RPMI8226 (cell line): Measurements from ENCODE around the gene SRRM4.
"Not testable (repeated sequence)": the region's sequence is repeated elsewhere in the genome, so short reads cannot be mapped to it uniquely, and the experiment has no call there.

ENCODE experiments used
- DNase-seq: peaks from one replicate; pipeline ENCODE4 v3.0.0-alpha.2; 2015

The SRRM4 gene

GRCh38 chr12:119011231-119011630 lies 29.9 kb downstream of the SRRM4 start:
- no peak for DNase-seq

GRCh38 chr12:119012179-119012578 lies 30.8 kb downstream of the SRRM4 start:
- no peak for DNase-seq

- DNase-seq, result no peak
Observed at GRCh38 chr12:119013023-119013422, 31.7 kb downstream of the SRRM4 start.

- no peak for DNase-seq
Observed at GRCh38 chr12:119014368-119014767, 33.0 kb downstream of the SRRM4 start.

- no peak for DNase-seq
Observed at GRCh38 chr12:119016715-119017114, 35.4 kb downstream of the SRRM4 start.

GRCh38 chr12:119019166-119019565 lies 37.8 kb downstream of the SRRM4 start:
- no peak for DNase-seq

- peak; percentile 56 for DNase-seq
Observed at GRCh38 chr12:119020406-119021360, 39.3 kb downstream of the SRRM4 start.

GRCh38 chr12:119024356-119024755 lies 43.0 kb downstream of the SRRM4 start:
- DNase-seq, result no peak

- no peak for DNase-seq
Observed at GRCh38 chr12:119025786-119026185, 44.4 kb downstream of the SRRM4 start.

- not testable (repeated sequence) for DNase-seq
Observed at GRCh38 chr12:119033332-119033731, 52.0 kb downstream of the SRRM4 start.

GRCh38 chr12:119036878-119037825 lies 55.8 kb downstream of the SRRM4 start:
- peak; percentile 42 for DNase-seq

- no peak for DNase-seq
Observed at GRCh38 chr12:119044094-119044493, 62.8 kb downstream of the SRRM4 start.

- no peak for DNase-seq
Observed at GRCh38 chr12:119047641-119048040, 66.3 kb downstream of the SRRM4 start.

- DNase-seq, result no peak
Observed at GRCh38 chr12:119050663-119051062, 69.3 kb downstream of the SRRM4 start.

- no peak for DNase-seq
Observed at GRCh38 chr12:119051474-119051873, 70.1 kb downstream of the SRRM4 start.

- DNase-seq, result no peak
Observed at GRCh38 chr12:119052001-119052400, 70.7 kb downstream of the SRRM4 start.

GRCh38 chr12:119055977-119056376 lies 74.6 kb downstream of the SRRM4 start:
- no peak for DNase-seq

- peak; percentile 74 for DNase-seq
Observed at GRCh38 chr12:119060847-119061796, 79.8 kb downstream of the SRRM4 start.

- no peak for DNase-seq
Observed at GRCh38 chr12:119068129-119068856, 87.0 kb downstream of the SRRM4 start.

GRCh38 chr12:119069147-119069642 lies 87.9 kb downstream of the SRRM4 start:
- no peak for DNase-seq

GRCh38 chr12:119071176-119071575 lies 89.8 kb downstream of the SRRM4 start:
- no peak for DNase-seq
